OCI-LY1 (cell line): ENCODE results near the gene ESAM.

ENCODE experiments used
- EZH2 ChIP-seq: fragments of 200-600 bp; sonication (generic), shearing (Covaris generic); IDR thresholded peaks from 2 replicates; pipeline ENCODE4 v1.8.0; 2017; ENCODE audit warnings: borderline replicate concordance, mixed run types, mild to moderate bottlenecking, antibody characterized with exemption, low read length, moderate library complexity, mixed read lengths
- TF ChIP-seq, protein P1 (sequence below): fragments of 200-600 bp; sonication (generic), shearing (Covaris generic); IDR thresholded peaks from 2 replicates; pipeline ENCODE4 v1.5.1; 2017; ENCODE audit warnings: mild to moderate bottlenecking, antibody characterized with exemption, low read length, moderate library complexity, mixed read lengths

DNA sequence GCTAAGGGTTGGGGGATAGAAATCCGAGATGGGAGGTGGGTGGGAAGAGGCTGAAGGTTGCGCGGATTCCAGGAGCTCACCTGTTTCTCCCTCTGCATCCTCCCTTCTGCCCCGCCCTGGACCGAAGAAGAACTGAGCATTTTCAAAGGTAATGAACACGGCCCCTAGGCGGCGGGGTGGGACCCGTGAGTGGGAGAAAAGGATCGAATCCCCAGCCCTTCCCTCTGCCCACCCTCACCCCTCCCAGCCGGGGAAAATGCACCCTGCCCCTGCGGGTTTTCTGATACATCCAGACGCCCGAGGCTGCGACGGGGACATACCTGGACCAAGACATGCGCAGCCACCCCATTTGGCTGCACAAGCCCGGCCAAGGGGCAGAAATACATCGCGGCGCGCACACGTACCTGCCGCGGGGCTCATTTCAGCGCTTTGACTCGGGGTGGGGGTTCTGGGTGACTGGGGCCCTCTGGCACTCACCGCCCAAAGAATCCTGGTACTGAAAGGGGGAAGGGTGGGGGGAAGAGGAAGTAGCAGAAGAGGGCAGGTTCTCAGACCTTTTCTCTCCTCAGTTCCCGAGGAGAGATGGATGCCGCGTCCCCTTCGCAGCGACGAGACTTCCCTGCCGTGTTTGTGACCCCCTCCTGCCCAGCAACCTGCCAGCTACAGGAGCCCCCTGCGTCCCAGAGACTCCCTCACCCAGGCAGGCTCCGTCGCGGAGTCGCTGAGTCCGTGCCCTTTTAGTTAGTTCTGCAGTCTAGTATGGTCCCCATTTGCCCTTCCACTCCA, 16.1 kb downstream of the ESAM start:
- TF ChIP-seq, protein P1, sequence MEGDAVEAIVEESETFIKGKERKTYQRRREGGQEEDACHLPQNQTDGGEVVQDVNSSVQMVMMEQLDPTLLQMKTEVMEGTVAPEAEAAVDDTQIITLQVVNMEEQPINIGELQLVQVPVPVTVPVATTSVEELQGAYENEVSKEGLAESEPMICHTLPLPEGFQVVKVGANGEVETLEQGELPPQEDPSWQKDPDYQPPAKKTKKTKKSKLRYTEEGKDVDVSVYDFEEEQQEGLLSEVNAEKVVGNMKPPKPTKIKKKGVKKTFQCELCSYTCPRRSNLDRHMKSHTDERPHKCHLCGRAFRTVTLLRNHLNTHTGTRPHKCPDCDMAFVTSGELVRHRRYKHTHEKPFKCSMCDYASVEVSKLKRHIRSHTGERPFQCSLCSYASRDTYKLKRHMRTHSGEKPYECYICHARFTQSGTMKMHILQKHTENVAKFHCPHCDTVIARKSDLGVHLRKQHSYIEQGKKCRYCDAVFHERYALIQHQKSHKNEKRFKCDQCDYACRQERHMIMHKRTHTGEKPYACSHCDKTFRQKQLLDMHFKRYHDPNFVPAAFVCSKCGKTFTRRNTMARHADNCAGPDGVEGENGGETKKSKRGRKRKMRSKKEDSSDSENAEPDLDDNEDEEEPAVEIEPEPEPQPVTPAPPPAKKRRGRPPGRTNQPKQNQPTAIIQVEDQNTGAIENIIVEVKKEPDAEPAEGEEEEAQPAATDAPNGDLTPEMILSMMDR, result peak; percentile 45; the same call in 1 of the 2 replicates
- no peak for TF ChIP-seq EZH2
